IPS DF 4.7 (cell line): ENCODE measurements around the gene ZNF691.
"Not testable (repeated sequence)": the region's sequence is repeated elsewhere in the genome, so short reads cannot be mapped to it uniquely, and the experiment has no call there.

Experiments
- DNase-seq: peaks from one replicate; pipeline ENCODE4 v3.0.0-alpha.2; 2013; ENCODE audit warnings: low spot score; ENCODE audit errors: extremely low read depth

ZNF691 gene

DNA sequence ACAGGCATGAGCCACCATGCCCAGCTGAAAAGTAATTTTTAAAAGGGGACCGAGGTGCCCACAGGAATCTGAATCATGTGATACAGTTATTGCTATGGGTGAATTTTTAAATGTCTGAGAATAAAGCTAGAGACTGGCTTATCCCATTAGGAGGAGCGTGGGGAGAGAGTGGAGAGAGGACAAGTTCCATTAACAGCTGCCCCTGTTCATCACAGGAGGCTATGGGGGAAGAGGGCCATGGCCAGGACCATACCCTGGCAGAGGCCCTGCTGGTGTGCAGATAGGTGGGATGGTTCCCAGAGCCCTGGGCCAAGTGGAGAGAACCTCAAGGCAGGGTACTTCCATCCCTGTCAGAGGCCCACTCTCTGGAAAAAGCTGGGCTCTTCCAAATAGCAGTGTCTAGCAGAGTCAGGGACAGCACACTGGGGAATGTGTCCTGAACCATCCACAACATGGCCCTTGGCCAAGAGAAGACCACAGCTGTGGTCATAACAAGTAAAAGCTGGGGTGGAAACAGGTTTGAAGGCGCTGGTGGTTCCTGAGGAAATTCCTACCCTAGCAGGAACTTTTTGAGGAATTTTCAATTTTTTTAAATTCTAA lies 13.7 kb upstream of the ZNF691 start:
- no peak for DNase-seq

- DNase-seq = no peak
Measured at GRCh38 chr1:42833981-42834380, 12.4 kb upstream of the ZNF691 start.

GRCh38 chr1:42834803-42835202 lies 11.6 kb upstream of the ZNF691 start:
- DNase-seq = no peak

DNA sequence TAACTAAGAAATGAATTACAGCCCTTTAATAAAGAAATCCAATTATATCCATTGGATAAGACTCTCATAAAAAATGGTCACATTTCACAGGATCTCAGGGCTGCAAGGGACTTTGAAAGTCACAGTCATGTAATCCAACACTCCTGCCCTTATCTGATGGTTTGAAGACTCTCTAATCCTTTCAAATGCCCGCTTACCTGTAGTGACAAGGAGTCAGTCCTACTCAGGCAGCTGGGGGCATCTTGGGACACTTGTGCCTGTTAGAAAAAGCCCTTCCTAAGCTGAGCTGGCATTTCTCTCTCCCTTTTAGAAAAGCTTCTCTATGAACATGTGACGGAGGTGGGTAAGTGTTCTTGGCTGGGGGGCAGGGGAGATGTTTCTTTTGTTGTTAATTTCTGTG lies 11.0 kb upstream of the ZNF691 start:
- no peak for DNase-seq

DNA sequence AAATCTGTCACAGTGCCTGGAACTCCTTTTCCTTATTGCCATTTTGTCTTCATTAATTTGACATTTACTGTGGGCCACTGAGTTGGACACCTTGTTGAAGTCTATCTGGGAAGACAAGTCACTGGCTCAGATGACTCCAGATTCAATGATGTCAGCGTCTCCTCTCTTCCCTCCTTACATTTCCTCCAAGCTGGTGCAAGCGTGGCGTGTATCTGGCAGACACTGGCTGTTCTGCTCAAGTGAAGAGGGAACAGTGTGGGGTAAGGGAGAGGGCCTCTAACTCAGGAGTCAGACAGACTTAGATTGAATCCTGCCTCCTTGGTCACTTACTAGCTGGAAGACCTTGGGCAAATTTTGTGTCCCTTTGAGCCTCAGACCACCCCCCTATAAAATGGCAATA lies 8.7 kb upstream of the ZNF691 start:
- DNase-seq = no peak

- no peak for DNase-seq
Measured at GRCh38 chr1:42838482-42839190, 7.8 kb upstream of the ZNF691 start.

DNA sequence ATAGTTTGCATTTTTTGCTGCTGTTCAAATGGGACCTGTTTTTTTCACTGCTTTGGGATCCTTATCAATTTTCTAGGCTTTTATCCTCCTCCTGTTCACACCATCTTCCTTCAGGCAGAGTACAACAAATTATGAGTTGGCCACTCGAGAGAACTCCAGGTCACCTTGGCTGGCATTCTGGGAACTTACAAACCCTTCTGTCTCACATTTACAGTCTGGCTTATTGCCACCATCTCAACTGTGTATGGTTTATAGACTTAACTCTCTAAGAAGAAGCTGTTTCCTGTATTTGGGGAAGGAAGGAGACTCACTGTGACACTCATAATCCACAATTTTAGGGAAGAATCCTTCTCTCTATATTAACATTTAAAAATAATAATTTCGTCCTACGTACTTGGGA lies 5.4 kb upstream of the ZNF691 start:
- no peak for DNase-seq

DNA sequence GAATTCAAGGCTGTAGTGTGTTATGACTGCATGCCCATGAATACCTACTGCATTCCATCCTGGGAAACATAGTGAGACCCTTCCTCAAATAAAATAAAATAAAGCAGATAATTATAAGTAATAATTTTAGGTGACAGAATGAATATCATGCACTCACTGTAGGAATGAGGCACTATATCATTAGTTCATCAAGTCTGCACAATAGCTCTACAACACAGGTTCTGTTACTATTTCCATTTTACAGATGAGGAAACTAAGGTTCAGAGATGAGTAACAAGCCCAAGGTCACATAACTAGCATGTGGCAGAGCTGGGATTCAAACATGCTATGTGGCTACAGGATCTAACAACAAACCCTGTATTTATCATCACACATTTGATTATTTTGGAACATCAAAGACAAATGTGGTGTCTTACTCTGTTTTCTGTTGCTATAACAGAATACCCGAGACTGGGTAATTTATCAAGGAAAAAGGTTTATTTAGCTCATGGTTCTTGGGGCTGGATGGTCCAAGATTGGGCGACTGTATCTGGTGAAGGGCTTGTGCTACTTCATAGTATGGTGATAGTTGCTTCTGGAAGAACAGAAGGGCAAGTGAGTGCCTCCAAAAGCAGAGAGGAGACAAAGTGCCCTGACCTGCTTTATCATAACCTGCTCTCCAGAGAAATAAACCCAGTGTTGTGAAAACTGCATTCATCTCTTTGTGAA lies 4.8 kb upstream of the ZNF691 start:
- DNase-seq = no peak

DNA sequence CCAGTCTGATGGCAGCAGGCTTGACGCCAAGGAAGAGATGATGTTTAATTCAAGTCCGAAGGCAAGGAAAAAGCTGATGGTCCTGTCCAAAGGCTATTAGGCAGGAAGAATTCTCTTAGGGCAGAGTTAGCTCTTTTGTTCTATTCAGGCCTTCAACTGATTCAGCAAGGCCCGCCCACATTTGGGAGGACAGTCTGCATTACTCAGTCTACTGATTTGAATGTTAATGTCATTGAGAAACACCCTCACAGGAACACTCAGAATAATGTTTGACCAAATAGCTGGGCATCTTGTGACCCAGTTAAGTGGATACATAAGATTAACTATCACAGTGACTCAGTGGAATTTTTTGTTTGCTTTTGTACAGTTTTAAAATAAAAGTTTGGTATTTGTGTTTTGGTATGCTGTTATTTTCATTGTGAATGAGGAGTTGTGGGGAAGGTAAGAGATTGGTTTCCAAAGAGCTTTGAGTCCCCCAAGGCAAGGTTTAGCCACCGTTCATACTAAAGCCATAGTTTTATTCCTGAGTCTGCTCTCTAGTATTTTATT lies 1.7 kb upstream of the ZNF691 start:
- DNase-seq = no peak

DNA sequence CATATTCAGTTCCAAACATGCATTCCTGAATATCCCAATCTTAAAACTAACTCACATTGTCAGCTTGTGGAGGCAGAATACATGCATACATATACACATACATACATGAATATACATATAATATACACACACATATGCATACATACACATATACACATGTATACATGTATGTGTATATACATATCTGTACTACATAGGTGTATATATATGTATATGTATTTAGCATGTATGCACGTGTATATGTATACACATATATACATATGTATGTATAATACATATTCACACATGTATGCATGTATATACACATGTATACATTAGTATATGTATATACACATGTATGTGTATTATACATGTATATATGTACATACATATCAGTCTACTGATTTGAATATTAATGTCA lies 1.2 kb upstream of the ZNF691 start:
- DNase-seq = no peak

DNA sequence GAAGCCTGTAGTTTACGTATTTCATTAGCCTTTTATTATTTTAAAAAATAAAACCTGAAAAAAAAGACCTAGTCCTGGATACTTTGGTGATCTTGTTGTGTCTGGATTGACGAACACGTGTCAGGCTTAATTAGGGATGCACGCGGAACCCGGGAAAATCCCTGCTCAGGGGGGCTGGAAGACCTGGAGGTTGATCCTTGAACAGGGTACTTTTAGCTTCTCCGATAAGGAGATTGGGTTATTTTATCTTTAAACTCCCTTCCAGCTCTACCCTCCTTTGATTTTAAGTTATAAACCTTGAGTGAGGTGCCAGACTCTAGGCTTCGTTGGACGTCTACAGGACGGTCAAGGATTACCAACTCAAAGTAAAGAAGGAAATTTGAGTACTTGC lies 552 bp upstream of the ZNF691 start:
- no peak for DNase-seq

- DNase-seq = no peak
Measured at GRCh38 chr1:42847111-42847595, 740 bp downstream of the ZNF691 start.

DNA sequence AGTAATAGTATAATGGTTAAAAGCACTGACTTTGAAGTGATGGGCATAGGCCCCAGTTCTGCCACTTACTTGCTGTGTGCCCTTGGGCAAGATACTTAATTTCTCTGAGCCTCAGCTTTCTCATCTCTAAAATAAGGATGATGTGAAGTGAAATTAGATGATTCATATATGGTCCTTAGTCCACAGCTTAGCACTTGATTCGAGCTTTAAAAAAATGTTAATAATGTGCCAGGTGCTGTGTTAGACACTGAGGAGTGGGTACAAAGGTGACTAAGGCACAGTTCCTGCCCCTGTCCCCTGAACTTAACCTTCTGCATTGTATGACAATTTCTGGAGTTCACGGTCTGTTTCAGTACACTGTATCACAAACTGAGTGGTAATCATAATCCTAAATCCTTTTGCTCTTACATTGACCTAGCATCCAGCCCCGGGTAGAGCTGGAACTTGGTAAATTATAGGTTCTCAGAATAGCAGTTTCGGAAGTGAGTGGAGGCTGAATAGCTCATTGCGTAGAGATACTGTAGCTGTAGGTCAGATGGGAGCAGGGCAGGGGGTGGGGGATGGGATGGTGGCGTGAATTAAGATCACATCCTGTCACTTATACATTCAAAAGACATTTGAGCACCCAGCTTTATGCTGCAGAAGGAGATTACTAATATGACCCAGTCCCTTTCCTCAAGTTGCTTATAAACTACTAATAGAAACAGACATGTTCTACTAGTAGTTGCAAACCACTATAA lies 1.5 kb downstream of the ZNF691 start:
- no peak for DNase-seq

GRCh38 chr1:42848823-42849537 lies 2.6 kb downstream of the ZNF691 start:
- no peak for DNase-seq

- DNase-seq = no peak
Measured at GRCh38 chr1:42849944-42850343, 3.5 kb downstream of the ZNF691 start.

GRCh38 chr1:42851420-42851819 lies 5.0 kb downstream of the ZNF691 start:
- no peak for DNase-seq

GRCh38 chr1:42851960-42852607 lies 5.7 kb downstream of the ZNF691 start:
- DNase-seq = no peak

DNA sequence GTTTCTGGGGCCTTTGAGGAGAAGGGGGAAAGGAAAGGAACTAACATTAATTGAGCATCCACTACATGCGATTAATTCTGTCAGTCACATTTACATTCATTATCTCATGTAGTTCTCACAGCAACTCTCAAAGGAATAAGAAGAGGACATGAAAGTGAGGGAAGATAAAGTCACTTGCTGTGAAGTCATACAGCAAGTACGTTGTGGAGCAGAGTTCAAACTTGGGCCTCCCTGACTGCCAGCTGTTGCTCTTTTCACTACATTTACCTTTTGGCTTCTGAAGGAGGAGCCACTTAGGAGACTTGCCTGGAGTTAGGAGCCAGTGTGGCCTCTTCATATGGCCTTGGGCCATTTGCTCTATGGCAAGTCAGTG lies 6.2 kb downstream of the ZNF691 start:
- DNase-seq = no peak

DNA sequence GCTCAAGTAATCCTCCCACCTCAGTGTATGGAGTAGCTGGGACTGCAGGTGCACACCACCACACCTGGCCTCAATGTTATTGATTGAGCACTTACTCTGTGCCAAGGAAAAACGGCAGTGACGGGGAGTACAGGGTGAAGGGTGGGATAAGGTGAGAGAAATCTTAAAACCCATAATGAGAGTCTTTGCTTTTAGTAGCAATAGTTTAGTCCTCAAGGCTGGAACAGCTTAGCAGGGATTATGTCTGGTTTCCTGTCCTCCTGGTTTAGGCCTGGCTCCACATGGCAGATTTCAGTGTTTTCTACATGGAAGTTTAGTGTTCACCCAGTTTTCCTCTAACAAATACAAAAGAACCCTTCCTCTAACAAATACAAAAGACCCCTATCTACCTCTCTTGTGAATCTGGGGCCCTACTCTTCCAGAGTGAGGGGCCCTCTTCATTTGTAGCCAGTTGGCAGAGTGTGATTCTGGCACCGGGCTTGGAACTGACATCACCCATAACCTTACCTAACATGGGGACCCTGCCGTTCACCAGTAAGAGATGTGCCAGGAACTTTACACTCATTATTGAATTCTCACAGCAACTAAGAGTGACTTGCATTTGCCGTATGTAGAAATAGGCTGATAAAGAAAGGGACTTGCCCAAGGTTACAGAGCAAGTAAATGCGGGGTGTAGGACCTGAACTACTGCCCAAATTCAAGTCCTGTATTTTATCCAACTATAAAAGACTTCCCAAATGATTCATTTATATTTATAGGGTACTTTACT lies 6.9 kb downstream of the ZNF691 start:
- no peak for DNase-seq

DNA sequence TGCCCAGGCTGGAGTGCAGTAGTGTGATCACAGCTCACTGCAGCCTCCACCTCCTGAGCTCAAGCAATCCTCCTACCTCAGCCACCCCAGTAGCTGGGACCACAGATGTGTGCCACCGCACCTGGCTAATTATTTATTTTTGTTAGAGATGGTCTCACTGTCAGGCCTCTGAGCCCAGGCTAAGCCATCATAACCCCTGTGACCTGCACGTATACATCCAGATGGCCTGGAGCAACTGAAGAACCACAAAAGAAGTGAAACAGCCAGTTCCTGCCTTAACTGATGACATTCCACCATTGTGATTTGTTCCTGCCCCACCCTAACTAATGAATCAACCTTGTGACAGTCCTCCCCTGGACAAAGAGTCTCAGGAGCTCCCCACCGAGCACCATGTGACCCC lies 10.1 kb downstream of the ZNF691 start:
- DNase-seq = not testable (repeated sequence)
